OCI-LY3 (cell line): Measurements from ENCODE around the gene BAZ2A.
"Not testable (repeated sequence)": the region's sequence is repeated elsewhere in the genome, so short reads cannot be mapped to it uniquely, and the experiment has no call there.

Experiments
- H2AFZ ChIP-seq: fragments of 200-600, 300-600 bp; shearing (Covaris generic); 2 replicates; pipeline ENCODE4 v1.6.0; 2014; ENCODE audit warnings: antibody characterized with exemption, low read depth, low read length
- H3K27ac ChIP-seq: fragments of 200-600, 300-600 bp; sonication (generic); 2 replicates; pipeline ENCODE4 v1.5.1; 2014; ENCODE audit warnings: mild to moderate bottlenecking, low read length, moderate library complexity, mixed read lengths
- H3K27me3 ChIP-seq: fragments of 200-600, 300-600 bp; sonication (generic); 2 replicates; pipeline ENCODE4 v1.6.1; 2014; ENCODE audit warnings: low read depth, low read length, mixed read lengths
- H3K36me3 ChIP-seq: fragments of 200-600, 300-600 bp; sonication (generic); replicated peaks from 2 replicates; pipeline ENCODE3; 2014; ENCODE audit warnings: low read depth, low read length, mixed read lengths
- H3K4me1 ChIP-seq: fragments of 300-600, 200-600 bp; sonication (generic); 2 replicates; pipeline ENCODE4 v1.6.1; 2014; ENCODE audit warnings: low read length, mixed read lengths
- H3K4me2 ChIP-seq: fragments of 200-600, 300-600 bp; sonication (generic); 2 replicates; pipeline ENCODE4 v1.6.1; 2014; ENCODE audit warnings: low read length, mixed read lengths
- H3K4me3 ChIP-seq: fragments of 300-600, 200-600 bp; sonication (generic); 2 replicates; pipeline ENCODE4 v1.5.1; 2014; ENCODE audit warnings: antibody characterized with exemption, mild to moderate bottlenecking, low read length, moderate library complexity
- H3K79me2 ChIP-seq: fragments of 300-600, 200-600 bp; shearing (Covaris generic); 2 replicates; pipeline ENCODE4 v1.6.1; 2014; ENCODE audit warnings: mild to moderate bottlenecking, low read length, mixed read lengths
- H3K9ac ChIP-seq: fragments of 300-600, 200-600 bp; shearing (Covaris generic); 2 replicates; pipeline ENCODE4 v1.6.0; 2014; ENCODE audit warnings: mild to moderate bottlenecking, low read length, moderate library complexity
- H3K9me3 ChIP-seq: fragments of 200-600, 300-600 bp; shearing (Covaris generic); 2 replicates; pipeline ENCODE4 v1.6.1; 2014; ENCODE audit warnings: low read length, mixed read lengths; ENCODE audit not compliant: insufficient read depth
- H4K20me1 ChIP-seq: fragments of 200-600, 300-600 bp; sonication (generic); 2 replicates; pipeline ENCODE4 v1.6.1; 2016; ENCODE audit warnings: low read length, mixed read lengths; ENCODE audit not compliant: insufficient read depth
- CTCF ChIP-seq: fragments of 200-600, 300-600 bp; sonication (generic); IDR thresholded peaks from 2 replicates; pipeline ENCODE4 v1.5.1; 2014; ENCODE audit warnings: antibody characterized with exemption, low read length, low read depth
- EZH2phosphoT487 ChIP-seq: fragments of 200-600 bp; shearing (Covaris generic); IDR thresholded peaks from 2 replicates; pipeline ENCODE4 v1.6.1; 2018; ENCODE audit warnings: antibody characterized with exemption, mixed run types, low read depth

Gene BAZ2A

GRCh38 chr12:56578983-56579546 is 51.1 kb downstream of the BAZ2A start:
- H2AFZ ChIP-seq = no peak overlapping the region
- H3K4me1 ChIP-seq = no peaks in the 10 kb centered on the region
- H3K36me3 ChIP-seq = no peaks in the 10 kb centered on the region
- no peak overlapping the region for H3K27ac ChIP-seq
- H3K4me3 ChIP-seq = no peak overlapping the region
- no peaks in the 10 kb centered on the region for H4K20me1 ChIP-seq
- TF ChIP-seq CTCF (no peak), EZH2phosphoT487 (no peak)
- no peaks in the 10 kb centered on the region for H3K27me3 ChIP-seq
- H3K79me2 ChIP-seq = no peaks in the 10 kb centered on the region
- H3K9me3 ChIP-seq = no peaks in the 10 kb centered on the region
- H3K9ac ChIP-seq = no peak overlapping the region
- H3K4me2 ChIP-seq = no peak overlapping the region

DNA sequence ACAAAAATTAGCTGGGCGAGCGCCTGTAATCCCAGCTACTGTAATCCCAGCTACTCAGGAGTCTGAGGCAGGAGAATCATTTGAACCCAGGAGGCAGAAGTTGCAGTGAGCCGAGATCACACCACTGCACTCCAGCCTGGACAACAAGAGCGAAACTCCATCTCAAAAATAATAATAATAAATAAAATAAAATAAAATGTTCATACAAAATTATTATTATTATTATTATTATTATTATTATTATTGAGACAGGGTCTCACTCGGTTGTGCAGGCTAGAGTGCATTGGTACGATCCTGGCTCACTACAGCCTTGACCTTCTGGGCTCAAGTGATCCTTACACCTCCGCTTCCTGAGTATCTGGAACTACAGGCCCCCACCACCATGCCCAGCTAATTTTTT is 52.9 kb downstream of the BAZ2A start:
- H3K9me3 ChIP-seq, H3K36me3 ChIP-seq, H2AFZ ChIP-seq, H3K4me3 ChIP-seq, H3K4me1 ChIP-seq, H3K4me2 ChIP-seq, H3K79me2 ChIP-seq, H3K9ac ChIP-seq, H3K27me3 ChIP-seq, H3K27ac ChIP-seq, H4K20me1 ChIP-seq: not testable (repeated sequence)

GRCh38 chr12:56574210-56574609 is 55.9 kb downstream of the BAZ2A start:
- Histone ChIP-seq H3K9ac (no peak overlapping the region), H3K4me2 (no peak overlapping the region), H3K4me1 (peaks cover 11% of the 10 kb centered on the region), H3K79me2 (no peaks in the 10 kb centered on the region), H3K9me3 (no peaks in the 10 kb centered on the region), H3K27me3 (no peaks in the 10 kb centered on the region), H4K20me1 (no peaks in the 10 kb centered on the region), H3K36me3 (no peaks in the 10 kb centered on the region), H3K4me3 (no peak overlapping the region), H2AFZ (no peak overlapping the region), H3K27ac (no peak overlapping the region)
- TF ChIP-seq EZH2phosphoT487 = no peak
- no peak for TF ChIP-seq CTCF

- no peaks in the 10 kb centered on the region for H3K27me3 ChIP-seq
Observed at GRCh38 chr12:56572288-56572687, 57.8 kb downstream of the BAZ2A start.

More at GRCh38 chr12:56572288-56572687, 57.8 kb downstream of the BAZ2A start:
- Histone ChIP-seq H3K36me3 (no peaks in the 10 kb centered on the region), H2AFZ (no peak overlapping the region), H3K4me3 (no peak overlapping the region), H3K9me3 (no peaks in the 10 kb centered on the region), H3K27ac (no peak overlapping the region), H3K79me2 (no peaks in the 10 kb centered on the region), H3K9ac (no peak overlapping the region), H4K20me1 (no peaks in the 10 kb centered on the region), H3K4me2 (no peak overlapping the region), H3K4me1 (peaks cover 11% of the 10 kb centered on the region)
- TF ChIP-seq EZH2phosphoT487 (no peak), CTCF (no peak)
